Effector memory CD4-positive, alpha-beta T cell (primary cell): ENCODE data around the gene ABCD4.
A peak's percentile ranks its signal among the peaks of the same experiment; 100 is the strongest.

Source experiments
- DNase-seq, 3 donors: peaks; one replicate each; pipeline ENCODE4 v3.0.0-alpha.2; 2020
- H3K27ac ChIP-seq: 2 replicates; pipeline ENCODE4 v1.7.0; 2013; ENCODE audit warnings: mild to moderate bottlenecking, low read length, moderate library complexity; ENCODE audit not compliant: insufficient read depth, poor library complexity, severe bottlenecking
- H3K27me3 ChIP-seq: replicated peaks from 2 replicates; pipeline ENCODE4 v1.7.0; 2013; ENCODE audit warnings: mild to moderate bottlenecking, low read length; ENCODE audit not compliant: insufficient read depth, control insufficient read depth, poor library complexity, severe bottlenecking
- H3K36me3 ChIP-seq: 2 replicates; pipeline ENCODE4 v1.7.0; 2013; ENCODE audit warnings: mild to moderate bottlenecking, low read length, moderate library complexity; ENCODE audit not compliant: control insufficient read depth, insufficient read depth
- H3K4me1 ChIP-seq: 2 replicates; pipeline ENCODE4 v1.7.0; 2013; ENCODE audit warnings: low read length, mild to moderate bottlenecking; ENCODE audit not compliant: control insufficient read depth, insufficient read depth, poor library complexity, severe bottlenecking
- H3K4me3 ChIP-seq: 2 replicates; pipeline ENCODE4 v1.7.0; 2013; ENCODE audit warnings: low read length, low read depth, mild to moderate bottlenecking; ENCODE audit not compliant: insufficient read depth, poor library complexity, severe bottlenecking
- H3K9me3 ChIP-seq: 2 replicates; pipeline ENCODE4 v1.7.0; 2013; ENCODE audit warnings: mild to moderate bottlenecking, low read length, moderate library complexity; ENCODE audit not compliant: control insufficient read depth

The ABCD4 gene

DNA sequence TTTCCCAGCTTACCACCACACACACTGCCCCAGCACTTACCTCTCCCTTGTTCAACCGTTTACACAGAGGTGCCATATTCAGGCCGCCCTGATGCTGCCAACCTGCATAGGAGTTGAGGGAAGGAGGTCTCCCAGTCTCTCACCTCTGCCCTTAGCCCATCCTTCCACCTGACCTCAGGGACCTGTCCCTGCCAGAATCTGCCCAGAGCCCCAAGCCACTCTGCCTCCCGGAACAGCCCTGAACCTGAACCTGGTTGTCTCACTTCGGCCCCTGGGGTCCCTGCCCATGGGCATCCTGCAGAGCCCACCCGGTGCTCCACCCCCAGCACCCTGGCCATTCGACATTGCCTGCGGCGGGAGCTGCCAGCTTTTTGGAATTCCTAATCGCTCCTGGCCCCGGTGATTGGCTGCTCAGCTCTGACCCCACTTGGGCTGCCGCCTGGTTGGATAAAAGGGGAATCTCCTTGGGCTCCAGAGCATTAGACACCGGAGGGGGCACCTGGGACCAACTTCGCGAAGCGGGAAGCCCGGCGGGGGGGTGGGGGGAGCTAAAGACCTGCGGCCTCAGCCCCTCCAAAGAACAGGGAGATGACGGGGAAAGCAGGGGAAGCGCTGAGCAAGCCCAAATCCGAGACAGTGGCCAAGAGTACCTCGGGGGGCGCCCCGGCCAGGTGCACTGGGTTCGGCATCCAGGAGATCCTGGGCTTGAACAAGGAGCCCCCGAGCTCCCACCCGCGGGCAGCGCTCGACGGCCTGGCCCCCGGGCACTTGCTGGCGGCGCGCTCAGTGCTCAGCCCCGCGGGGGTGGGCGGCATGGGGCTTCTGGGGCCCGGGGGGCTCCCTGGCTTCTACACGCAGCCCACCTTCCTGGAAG, 63.5 kb downstream of the ABCD4 start, which contains the start of gene VSX2:
Gene VSX2, plus strand, starts transcription at position 476 of the 874 bp plus-strand sequence. Its CDS starts 113 bp downstream, at position 589.
- Histone ChIP-seq H3K9me3 (no peaks in the 10 kb centered on the region), H3K36me3 (no peaks in the 10 kb centered on the region), H3K27me3 (peaks cover 57% of the 10 kb centered on the region), H3K4me3 (peak within 1 kb of the TSS; percentile 29), H3K4me1 (peaks cover 24% of the 10 kb centered on the region), H3K27ac (no peak within 1 kb of the TSS)
- DNase-seq = no peak

DNA sequence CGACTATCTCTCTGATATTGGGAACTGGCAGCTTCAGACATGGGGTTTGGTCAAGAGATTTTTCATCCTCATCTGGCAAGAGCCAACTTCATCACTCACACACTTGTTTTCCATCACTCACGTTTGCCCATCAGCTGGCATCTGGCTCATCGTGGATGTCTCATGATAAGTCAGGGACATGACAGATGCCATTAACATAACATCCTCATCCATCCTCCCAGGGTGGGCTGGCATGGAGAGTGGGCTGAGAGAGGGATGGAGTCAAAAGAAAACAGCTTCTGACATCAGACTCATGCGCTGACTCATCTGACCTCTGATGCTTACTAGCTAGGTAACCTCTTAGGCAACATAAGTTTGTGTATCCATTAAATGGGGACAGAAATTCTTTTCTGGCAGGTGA, 65.3 kb downstream of the ABCD4 start:
- H3K27me3 ChIP-seq = peaks cover 46% of the 10 kb centered on the region
- no peaks in the 10 kb centered on the region for H3K36me3 ChIP-seq
- no peak overlapping the region for H3K4me3 ChIP-seq
- H3K4me1 ChIP-seq = peaks cover 24% of the 10 kb centered on the region
- no peak overlapping the region for H3K27ac ChIP-seq
- H3K9me3 ChIP-seq = no peaks in the 10 kb centered on the region
- no peak for DNase-seq
